ENCODE data around the gene TRIM69.
"Not testable (repeated sequence)": the region's sequence is repeated elsewhere in the genome, so short reads cannot be mapped to it uniquely, and the experiment has no call there.

Gene TRIM69

DNA sequence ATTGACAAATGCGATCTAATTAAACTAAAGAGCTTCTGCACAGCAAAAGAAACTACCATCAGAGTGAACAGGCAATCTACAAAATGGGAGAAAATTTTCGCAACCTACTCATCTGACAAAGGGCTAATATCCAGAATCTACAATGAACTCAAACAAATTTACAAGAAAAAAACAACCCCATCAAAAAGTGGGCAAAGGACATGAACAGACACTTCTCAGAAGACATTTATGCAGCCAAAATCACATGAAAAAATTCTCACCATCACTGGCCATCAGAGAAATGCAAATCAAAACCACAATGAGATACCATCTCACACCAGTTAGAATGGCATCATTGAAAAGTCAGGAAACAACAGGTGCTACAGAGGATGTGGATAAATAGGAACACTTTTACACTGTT, 7.1 kb downstream of the TRIM69 start:
- not testable (repeated sequence) for DNase-seq (ENCODE audit: low spot score)

- no peak for DNase-seq (ENCODE audit: low spot score)
These were observed 17.0 kb downstream of the TRIM69 start for GRCh38 chr15:44753345-44753744.

GRCh38 chr15:44763187-44763586, 26.9 kb downstream of the TRIM69 start:
- no peak for DNase-seq (ENCODE audit: low spot score)

DNA sequence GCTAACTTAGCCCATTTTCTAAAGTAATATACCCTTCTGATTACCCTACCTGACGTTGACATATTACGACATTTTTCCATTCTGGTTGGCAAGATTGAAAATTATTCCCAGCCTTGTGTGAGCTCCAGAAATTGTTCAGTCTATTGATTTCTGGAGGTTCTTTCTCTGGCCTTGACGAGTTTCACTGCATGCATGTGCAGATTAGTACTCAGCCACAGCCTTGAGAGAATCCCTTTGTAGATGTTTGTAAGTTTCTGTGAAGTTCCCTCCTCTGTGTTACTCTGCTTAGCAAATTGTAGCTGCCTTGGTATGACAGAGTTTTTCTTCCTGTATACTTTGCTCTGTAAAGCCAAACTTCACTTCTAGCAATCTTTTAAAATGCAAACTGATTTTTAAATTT, 27.5 kb downstream of the TRIM69 start:
- no peak for DNase-seq (ENCODE audit: low spot score)

GRCh38 chr15:44765036-44765435, 28.7 kb downstream of the TRIM69 start:
- no peak for DNase-seq (ENCODE audit: low spot score)

DNA sequence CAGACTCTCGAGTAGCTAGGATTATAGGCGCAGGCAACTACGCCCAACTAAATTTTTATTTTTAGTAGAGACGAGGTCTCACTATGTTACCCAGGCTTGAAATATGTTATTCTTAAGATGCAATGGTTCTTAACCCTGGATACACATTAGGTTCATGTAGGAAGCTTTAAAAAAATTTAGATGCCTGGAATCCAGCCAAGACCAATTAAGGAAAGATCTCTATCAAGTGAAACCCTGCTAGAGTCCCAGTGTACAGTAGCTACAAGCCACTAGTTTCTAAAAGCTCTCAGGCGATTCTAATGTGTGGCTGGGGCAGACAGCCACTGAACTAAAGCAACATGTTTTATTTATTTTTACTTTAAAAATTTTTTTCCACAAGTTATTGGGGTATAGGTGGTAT, 33.2 kb downstream of the TRIM69 start:
- DNase-seq (ENCODE audit: low spot score): no peak

GRCh38 chr15:44770715-44771114, 34.4 kb downstream of the TRIM69 start:
- not testable (repeated sequence) for DNase-seq (ENCODE audit: low spot score)

DNA sequence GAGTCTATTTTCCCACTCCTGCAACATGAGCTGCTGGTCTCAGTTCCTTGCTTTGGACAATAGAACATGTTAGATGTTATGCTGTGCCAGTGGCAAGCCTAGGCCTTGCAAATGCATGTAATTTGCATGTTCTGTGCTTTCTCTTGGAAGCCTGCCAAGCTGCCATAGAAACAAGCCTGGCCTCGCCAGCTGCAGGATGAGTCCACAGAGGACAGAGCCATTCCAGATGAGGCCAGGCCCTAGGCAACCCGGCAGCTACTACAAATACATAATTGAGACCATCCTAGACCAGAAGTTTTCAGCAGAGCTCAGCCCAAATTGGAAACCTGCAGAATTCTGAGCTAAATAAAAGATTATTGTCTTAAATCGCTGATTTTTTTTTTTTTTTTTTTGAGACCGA, 39.6 kb downstream of the TRIM69 start:
- DNase-seq (ENCODE audit: low spot score): peak; percentile 43

- DNase-seq (ENCODE audit: low spot score): no peak
These were observed 43.4 kb downstream of the TRIM69 start for GRCh38 chr15:44779761-44780160.

- no peak for DNase-seq (ENCODE audit: low spot score)
These were observed 44.3 kb downstream of the TRIM69 start for GRCh38 chr15:44780608-44781007.

- DNase-seq (ENCODE audit: low spot score): no peak
These were observed 44.9 kb downstream of the TRIM69 start for GRCh38 chr15:44781128-44781810.

DNA sequence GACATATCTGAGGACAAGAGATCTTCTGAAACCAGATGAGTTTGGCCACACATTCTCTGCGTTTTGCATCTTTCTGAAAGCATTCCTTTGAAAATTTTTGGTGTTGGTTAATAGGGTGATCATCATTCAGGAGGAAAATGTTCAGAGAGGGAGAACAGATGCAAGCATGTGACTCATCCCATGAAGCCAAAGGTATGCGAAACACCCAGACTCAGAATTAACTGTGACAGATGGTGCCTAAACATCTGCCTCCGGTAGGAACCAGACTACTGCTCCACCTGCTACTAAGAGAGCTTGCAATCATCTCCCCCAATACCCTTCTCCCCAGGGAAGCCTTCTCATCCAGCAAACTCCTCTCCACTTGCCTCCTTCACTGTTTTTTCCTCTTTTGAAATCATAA, 46.2 kb downstream of the TRIM69 start:
- no peak for DNase-seq (ENCODE audit: low spot score)

DNA sequence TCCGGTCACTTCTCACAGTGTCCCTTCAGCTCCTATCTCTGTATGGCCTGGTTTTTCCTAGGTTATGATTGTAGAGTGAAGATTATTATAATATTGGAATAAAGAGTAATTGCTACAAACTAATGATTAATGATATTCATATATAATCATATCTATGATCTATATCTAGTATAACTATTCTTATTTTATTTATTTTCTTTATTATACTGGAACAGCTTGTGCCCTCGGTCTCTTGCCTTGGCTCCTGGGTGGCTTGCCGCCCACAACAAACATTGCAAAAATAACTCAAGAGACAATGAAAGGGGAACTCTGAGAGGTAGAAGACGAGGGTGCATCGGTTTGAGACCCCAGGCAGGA, 48.6 kb downstream of the TRIM69 start:
- not testable (repeated sequence) for DNase-seq (ENCODE audit: low spot score)

GRCh38 chr15:44788748-44789147, 52.4 kb downstream of the TRIM69 start:
- DNase-seq (ENCODE audit: low spot score): no peak

- DNase-seq (ENCODE audit: low spot score): no peak
These were observed 53.9 kb downstream of the TRIM69 start for GRCh38 chr15:44790215-44790614.

DNA sequence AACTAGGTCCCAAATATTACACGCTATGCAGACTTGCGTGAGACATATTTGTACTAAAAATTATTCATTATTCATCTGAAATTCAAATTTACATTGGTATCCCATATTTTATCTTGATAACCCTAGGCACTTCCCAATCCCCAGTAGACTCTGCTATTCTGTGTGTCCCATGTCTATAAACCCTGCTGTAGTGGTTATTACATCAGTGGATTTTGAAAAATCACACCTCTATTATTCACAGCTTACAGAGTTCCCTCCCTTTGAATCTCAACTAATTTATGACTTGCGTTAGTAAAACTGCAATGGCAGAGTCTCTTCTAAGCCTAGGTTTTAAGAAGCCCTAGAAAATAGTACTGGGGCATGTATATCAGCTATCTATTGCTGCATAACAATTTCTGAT, 54.3 kb downstream of the TRIM69 start:
- no peak for DNase-seq (ENCODE audit: low spot score)

DNA sequence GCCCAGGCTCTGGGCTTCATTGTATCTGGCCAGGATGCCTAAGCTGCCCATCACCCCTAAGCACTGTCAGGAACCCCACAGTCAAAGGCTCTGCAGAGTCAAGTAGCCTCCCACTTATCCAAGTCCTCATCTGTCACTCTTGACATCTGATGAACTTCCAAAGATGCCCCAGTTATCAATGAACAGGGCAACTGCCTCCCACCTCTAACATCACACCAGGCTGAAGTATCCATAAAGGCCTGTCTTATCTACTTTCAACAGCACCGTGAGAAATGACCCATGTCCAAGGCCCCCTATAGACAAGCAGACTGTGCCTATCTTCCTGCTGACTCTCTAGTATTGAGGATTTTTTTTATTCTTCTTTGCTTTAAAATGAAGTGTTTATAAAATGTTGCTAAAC, 56.4 kb downstream of the TRIM69 start:
- no peak for DNase-seq (ENCODE audit: low spot score)

GRCh38 chr15:44794072-44794471, 57.7 kb downstream of the TRIM69 start:
- DNase-seq (ENCODE audit: low spot score): no peak

DNA sequence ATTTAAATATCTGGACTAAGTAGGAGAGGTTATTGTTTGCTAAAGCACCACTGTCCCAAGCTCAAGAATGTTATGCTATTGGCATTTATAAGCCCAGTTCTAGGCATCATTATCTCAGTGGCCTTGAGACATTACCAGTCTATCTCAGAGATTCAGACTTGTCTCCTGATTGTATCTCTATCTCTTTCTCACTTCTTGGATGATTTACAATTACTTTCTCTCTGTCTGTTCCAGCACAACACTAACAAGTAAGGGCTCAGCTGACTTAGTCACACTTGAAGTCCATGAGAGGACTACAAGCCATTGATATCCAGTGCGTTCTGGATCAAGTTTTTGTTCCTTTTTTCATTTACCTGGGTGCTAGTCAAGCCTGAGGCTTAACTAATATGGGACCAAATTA, 60.2 kb downstream of the TRIM69 start:
- DNase-seq (ENCODE audit: low spot score): no peak

DNA sequence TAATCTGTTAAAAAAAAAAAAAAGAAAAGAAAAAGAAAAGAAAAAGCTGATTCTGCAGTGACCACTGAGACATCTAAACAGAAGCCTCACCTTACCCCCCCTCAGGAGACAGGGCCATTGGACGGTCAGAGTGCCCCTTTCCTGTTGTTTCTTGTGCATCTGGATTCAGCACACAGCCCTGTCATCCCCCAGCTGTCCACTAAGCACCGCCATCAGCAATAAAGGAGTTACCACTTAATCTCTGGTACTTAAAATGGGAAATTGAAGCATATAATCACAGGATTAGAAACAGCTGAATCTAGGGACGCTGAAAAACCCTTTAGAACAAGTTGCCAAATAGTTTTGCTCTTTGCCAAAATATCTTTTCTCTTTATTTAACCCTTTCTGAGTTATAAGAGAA, 62.5 kb downstream of the TRIM69 start:
- no peak for DNase-seq (ENCODE audit: low spot score)

- no peak for DNase-seq (ENCODE audit: low spot score)
These were observed 65.0 kb downstream of the TRIM69 start for GRCh38 chr15:44801364-44801763.

GRCh38 chr15:44801797-44802196, 65.5 kb downstream of the TRIM69 start:
- DNase-seq (ENCODE audit: low spot score): no peak

DNA sequence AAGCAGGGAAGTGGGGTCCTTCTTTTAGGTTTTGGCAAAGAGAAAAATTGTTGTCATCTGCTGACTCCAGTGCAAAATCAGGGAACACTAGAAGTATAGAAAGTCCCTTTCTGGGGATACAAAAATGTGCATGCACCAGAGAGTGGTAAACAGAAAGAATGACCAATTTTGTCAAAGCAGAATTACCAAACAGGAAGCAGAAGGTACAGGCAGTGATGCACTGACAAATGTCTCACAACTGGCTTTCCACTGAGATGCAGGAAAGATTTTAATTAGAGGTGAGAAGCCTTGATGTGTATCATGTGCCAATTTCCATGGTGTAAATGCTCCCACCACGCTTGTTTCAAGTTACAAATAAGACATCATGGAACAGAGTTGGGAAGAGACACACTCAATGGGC, 66.0 kb downstream of the TRIM69 start:
- no peak for DNase-seq (ENCODE audit: low spot score)

DNA sequence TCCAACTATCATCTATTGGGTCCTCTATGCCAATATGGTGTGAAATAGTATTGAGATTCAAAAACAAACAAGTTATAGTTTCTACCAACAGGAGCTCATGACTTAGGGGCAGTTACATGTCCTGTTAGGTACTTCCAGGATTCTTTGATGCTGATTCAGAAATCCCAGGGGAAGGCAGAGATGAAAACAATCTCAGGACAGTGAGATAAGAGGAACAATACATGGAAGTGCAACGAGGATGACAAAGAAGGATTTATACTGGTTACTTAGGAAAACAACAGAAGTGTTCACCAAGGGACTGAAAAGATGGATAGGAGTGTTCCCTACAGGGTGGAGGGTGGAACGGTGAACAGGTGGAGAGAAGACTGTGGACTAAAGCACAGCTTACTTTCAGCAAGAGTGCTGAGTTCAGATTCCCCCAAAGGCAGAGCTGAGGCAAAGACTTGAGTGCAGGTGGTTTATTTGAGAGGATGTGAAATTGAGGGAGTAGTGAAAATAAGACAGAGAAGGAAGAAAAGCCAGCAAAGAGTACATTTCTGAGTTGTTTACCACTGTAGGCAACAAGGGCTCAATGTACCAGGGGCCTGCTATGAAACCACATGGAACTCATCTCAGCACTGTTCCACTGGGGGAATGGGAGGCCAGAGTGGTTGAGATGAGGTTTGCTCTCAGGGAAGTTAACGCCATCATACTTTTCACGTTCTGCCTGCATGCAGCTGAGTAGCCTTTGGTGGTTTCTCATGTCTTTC, 68.1 kb downstream of the TRIM69 start:
- DNase-seq (ENCODE audit: low spot score): no peak
